Muscle of arm (tissue), 12 donors: ENCODE results near the gene OXLD1. TPM values are rescaled to one million over a fixed set of nuclear protein-coding genes. Genes with fewer than 3 reads are reported as not detected.
"Not testable (repeated sequence)": the region's sequence is repeated elsewhere in the genome, so short reads cannot be mapped to it uniquely, and the experiment has no call there.

Experiments
- DNase-seq: peaks from one replicate; pipeline ENCODE4 v3.0.0-alpha.2; 2013
- polyA plus RNA-seq, 12 donors: library from polyadenylated mRNA; unstranded; fragments of 120-200 nt; gene quantifications; one replicate each; pipeline ENCODE4 v1.2.1, GENCODE V29; 2013; ENCODE audit not compliant: insufficient read length in 12 of 12

The OXLD1 gene
- polyA plus RNA-seq, 12 donors, result 7.0 to 18.7 (median 8.1) TPM; not detected in 1

DNA sequence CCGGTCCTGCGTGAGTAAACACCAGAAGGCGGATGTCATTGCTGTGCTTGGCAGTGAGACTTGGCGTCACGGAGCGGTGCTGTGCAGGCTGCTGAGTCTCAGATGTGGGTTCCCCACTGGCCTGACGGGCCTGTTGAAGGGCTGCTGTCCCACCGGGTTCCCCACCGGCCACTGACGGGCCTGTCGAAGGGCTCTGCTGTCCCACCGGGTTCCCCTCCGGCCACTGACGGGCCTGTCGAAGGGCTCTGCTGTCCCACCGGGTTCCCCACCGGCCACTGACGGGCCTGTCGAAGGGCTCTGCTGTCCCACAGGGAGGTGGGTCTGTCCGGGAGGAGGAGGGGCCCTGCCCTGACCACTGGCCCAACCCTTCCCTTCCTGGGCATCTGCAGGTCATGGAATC, 20.2 kb upstream of the OXLD1 start:
- no peak for DNase-seq

DNA sequence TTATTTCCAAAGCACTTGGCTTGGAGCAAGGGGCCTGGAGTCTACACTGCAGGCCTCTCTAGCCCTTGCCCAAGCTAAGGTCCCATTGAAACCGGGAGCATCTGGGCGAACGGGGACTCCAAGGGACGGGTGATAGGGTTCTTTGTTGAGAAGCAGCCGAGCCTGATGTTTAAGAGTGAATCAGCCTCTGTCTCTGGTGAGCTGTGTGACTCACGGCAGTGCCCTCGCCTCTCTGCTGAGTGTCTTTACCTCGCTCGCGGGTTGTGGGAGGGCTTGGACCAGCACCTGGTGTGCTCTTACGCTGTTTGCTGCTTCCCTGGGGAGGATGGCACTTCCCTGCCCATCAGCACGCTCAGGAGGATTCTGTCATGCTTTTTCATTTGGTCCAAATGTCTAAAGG, 18.7 kb upstream of the OXLD1 start:
- DNase-seq, result no peak

DNA sequence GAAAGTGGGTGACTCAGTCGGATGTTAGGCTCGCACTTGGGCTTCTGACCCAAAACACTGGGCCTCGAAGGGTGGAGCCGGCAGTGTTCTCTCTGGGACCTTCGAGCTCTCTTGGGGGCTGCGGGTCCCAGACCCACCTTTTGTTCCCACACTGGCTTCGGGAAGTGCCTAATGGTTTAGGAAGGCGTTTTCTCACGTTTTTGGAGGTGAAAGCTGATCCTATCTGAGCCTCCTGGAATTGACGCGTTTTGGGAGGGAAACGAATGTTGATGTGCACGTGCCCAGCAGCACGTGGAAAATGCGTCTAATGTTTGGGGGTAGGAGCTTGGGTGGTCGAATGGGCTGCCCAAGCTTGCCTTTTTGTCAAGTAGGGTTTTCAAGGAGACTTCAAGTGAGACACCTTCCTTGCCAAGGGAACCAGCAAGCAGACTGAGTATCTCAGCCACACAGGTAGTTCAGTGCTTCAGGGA, 18.1 kb upstream of the OXLD1 start:
- no peak for DNase-seq

DNA sequence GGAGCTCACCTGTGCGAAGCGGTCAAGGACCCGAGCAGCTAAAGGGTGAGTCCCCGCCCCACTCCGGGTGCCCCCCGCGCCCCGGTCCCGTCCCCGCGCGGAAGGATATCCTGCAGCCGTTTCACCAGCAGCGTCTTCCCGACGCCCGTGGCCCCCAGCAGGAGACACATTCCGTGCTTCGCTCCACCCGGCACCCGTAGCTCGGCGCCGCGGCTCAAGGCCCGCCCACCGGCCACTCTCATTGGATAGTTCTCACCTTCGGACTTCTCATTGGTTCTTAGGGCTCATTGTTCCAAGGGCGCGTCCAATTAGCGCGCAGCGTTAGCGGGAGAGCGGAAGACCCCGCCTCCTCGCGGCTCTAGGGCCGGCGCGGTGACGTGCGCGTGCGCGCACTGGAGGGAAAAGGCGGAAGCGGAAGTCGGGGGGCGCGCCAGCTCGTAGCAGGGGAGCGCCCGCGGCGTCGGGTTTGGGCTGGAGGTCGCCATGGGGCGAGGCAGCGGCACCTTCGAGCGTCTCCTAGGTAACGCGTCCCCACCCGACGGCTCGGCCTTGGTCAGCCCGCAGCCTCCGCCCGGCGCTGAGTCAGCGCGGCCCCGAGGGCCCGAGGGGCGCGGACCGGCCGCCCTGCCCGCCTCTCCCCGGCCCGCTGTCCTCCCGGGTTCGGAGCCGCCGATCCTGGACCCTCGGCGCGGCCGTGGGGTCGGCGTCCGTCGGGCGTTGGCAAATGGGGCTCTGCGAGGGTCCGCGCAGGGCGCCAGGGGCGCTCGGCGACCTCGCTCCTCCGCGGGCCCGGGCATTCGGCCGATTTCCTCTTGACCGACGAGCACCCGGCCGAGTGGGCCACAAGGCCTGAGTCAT, 17.4 kb upstream of the OXLD1 start, which contains the start of the genes ARL16 and HGS:
Gene ARL16 (minus strand): TSS at position 214 of the 858 bp plus-strand sequence. CDS start 44 bp downstream, at position 170.
Gene HGS (plus strand): TSS at position 428 of the 858 bp plus-strand sequence. CDS start 56 bp downstream, at position 484.
- peak; percentile 99 for DNase-seq

DNA sequence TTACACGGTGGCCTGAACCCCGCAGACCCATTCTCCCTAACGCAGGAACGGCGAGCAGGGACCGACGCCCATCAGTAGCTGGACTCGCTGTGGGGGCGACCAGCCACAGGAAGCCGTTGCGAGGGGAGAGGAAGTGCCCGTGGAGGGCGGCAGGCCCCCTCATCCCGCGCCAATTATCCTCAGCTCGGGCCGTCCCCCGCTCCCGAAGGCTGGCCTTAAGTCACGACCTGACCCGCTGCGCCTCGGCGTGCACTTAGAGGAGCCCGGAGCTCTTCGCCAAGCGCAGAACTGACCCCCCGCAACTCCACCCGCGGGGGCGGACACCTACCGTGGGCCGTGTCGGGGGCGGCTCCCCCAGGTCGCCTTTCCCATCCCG, 16.8 kb upstream of the OXLD1 start:
- DNase-seq, result no peak

DNA sequence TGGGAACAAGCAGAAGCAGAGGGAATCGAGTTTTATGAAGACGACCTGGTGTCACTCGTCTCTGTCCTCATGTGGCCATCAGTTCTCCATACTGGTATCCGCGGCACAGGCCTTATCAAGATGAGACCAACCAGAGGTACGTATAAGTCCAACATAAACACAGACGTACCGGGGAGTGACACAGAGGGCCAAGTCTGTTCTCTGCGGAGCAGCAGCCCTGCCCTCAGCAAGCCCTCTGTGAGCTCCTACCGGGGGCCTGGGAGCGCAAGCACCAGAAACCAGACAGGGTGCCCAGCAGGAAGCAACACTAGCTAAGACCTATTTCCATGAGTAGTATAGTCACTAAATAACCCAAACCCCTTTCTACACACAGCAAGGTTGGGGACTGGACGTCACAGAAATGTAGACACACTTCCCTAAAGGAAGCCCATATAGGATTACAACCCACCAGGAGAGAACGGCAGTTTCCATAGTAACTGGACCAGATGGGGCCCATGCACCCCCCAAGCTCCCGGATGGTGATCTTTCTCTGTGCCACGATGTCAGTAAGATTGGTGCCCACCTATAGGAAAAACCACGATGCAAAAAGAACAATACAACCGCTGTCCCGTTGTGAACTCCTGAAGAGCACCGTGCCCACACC, 16.3 kb upstream of the OXLD1 start:
- no peak for DNase-seq

DNA sequence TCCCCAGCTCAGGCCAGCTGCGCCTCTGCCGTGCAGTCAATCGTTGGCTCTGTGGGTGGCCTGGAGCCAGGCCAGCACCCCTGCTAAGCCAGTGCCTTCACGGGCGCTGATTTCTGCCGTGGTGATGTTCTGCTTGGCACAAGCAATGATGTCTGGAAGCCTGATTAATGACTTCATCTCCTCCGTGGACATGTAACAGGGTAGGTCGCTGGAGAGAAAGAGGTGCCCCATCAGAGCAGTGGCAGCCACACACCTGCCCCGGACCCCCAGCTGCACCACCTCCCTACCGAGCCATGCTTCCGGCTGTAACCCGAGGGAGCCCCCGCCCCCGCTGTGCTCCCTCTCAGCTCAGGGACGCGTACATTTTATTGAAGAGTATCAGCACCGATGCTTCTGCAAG, 15.3 kb upstream of the OXLD1 start:
- DNase-seq, result no peak

DNA sequence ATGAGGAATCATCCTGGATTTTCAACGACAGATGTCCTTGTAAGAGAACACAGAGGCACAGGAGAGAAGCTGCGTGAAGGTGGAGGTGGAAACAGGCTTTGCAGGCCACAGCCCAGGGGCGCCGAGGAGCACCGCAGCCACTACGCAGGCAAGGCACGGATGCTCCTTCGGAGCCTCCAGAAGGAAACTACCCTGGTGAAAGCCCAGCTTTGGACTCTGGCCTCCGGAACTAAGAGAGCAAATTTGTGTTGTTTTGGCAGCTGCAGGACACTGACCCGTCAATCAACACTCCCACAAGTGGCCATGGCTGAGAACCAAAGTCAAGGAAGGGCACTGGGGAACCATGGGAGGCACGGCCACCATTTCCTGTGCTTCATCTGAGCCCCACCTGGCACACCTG, 13.7 kb upstream of the OXLD1 start:
- DNase-seq, result no peak

DNA sequence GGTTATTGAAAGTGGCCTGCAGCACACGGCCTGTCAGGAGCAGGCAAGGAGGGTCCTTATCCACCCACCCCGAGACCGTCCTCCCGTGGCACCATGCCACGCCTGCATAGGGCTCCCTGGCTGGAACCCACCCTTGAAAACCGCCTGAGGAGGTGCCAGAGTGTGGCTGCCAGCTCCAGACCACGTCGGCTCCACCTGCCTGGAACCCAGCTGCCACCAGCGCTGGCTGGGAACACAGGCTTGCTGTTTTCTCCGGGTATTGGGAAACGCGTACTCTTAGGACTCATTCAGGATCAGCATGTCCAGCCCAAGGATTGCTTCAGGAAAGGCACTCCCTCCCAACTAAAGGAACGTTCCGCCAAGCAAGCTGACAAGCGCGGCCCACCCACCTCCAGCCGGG, 10.5 kb upstream of the OXLD1 start:
- DNase-seq, result no peak

DNA sequence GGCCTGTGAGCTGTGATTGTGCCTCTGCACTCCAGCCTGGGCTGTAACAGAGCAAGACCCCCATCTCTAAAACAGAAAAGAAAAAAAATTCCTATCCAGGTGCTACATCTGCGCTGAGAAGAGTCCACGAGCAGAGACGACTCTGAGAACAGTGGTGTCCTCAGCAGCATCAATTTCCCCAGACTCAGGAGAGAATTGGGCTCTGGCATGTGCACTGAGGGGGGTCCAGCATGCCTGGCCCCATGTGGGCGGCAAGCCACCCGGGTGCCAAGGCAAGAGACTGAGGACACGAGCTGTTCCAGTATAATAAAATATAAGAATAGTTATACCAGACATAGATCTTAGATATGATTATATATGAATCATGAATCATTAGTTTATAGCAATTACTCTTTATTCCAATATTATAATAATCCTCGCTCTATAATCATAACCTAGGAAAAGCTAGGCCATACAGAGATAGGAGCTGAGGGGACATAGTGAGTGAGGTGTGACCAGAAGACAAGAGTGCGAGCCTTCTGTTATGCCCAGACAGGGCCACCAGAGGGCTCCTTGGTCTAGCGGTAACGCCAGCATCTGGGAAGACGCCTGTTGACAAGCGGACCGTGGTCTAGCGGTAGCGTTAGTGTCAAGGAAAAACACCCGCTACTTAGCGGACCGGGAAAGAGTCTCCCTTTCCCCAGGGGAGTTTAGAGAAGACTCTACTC, 9.3 kb upstream of the OXLD1 start:
- not testable (repeated sequence) for DNase-seq

DNA sequence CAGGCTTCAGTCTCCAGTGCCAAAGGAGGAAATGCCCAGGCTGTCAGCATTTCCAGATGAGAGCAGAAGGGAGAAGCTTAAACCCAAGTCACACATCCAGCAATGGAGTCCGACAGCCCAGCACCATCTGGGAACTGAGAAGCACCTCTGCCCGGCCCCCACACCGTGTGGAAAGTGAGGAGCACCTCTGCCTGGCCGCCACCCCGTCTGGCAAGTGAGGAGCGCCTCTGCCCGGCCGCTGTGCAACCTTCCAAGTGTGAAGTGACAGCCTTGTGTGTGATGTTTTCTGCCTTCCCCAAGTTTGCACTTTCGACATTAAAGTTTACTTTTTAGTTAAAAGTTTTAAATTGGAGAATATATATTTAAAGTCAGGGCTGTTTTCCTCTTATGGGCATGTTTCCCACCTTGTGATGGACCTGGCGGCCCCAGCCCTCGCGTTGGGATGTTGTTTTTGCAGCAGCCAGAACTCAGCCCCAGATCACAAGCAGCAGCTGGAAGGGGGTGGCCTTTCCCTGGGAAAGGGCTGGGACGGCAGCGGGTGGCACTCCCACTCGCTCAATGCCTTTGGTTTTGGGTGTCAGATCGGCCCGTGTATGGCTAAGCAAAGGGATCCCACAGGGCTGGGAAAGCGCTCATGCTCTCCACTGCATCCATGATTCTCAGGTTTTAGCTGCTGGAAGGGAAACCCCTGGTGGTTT, 7.3 kb upstream of the OXLD1 start:
- DNase-seq, result no peak

DNA sequence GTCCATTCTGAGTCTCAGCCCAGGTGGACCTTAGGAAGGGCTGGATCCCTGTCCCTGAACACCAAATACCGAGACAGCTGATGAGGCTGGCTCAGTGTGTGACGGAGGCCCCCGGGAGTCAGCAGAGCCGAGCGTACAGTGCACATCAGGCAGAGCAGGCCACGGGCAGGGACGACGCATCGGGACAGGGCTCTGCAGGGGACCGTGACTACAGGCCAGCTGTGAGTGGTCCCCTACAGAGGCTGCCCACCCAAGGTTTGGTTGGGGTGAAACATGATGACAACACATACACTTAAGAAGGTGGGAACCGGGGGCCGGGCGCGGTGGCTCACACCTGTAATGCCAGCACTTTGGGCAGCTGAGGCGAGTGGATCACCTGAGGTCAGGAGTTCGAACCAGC, 6.5 kb upstream of the OXLD1 start:
- no peak for DNase-seq

DNA sequence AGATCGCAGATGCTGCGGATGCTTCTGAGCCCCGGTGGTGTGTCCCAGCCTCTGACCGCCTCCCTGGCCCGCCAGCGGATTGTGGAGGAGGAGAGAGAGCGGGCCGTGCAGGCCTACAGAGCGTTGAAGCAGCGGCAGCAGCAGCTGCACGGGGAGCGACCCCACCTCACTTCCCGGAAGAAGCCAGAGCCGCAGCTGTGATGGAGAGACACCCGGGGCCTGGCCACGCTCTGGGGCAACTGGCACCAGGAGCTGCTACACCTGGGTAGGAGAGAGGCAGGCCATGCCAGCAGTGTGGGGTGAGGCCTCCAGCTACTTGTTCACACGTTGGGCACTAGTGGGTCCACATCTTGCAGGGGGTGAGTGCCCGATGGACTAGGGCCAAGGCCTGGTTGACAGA, 6.1 kb upstream of the OXLD1 start:
- DNase-seq, result no peak

DNA sequence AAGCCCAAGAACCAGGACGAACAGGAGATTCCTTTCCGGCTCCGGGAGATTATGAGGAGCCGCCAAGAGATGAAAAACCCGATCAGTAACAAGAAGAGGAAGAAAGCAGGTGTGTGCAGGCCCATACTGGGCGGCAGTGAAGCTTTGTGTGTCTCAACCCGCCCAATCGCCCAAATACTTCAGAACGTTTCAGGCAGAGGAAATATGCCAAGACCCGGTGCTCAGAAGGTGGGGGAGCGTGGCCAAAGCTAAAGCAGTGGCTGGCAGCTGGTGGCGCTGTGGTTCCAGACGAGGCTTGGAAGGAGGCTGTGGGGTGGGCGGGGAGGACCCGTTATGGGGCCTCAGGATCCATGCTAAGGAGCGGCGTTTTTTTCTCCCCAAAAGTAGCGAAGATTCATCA, 1.3 kb upstream of the OXLD1 start:
- no peak for DNase-seq

DNA sequence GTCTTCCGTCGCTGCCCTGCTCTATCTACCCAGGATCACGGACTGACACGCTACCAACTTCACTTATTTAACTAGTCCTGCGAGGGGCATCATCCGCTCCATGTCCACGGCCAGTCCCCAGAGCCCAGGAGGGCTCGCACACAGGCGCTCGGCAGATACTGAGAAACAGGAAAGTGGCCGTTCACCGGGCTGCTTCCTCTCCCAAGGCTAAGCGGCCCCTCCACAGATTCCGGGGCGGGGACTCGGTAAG, 388 bp downstream of the OXLD1 start:
- DNase-seq, result no peak

DNA sequence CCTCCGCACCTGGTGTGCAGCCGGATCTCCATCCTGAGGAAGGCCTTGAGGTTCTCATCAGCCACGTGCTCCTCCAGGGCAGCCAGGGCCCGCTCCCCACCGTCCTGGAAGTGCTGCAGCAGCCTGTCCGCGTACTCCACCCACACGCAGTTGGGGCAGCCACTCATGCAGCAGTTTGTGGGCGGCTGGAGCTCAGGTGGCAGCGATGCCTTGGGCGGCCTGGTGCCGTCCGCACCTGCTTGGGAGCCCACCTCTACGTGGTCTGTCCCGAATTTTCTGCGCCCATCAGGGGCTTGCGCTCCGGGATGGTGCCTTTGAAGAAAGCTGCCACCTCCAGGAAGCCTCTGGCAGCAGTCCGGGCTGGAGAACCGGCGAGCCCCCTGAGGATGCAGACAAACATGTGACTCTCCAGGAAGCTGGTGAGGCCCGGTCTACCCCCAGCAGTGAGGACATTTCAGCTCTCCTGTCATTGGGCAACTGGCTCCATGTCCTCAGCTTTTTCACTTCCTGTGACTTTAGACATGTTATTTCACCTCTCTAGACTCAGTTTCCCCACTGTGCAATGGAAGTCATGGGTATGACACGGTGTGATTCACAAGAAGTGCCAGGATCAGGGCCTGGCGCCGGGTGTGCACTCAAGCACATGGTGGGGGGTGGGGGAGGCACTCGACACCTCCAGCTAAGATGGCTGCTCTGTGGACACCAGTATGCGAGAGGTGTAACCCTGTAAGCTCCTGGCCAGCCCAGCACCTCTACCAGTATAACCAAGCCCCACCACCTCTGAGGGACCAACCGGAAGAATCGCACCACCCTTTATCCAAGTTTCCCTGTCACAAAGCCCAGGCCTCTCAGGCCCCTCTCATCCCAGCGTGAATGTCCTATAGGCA, 957 bp downstream of the OXLD1 start:
- DNase-seq, result no peak

DNA sequence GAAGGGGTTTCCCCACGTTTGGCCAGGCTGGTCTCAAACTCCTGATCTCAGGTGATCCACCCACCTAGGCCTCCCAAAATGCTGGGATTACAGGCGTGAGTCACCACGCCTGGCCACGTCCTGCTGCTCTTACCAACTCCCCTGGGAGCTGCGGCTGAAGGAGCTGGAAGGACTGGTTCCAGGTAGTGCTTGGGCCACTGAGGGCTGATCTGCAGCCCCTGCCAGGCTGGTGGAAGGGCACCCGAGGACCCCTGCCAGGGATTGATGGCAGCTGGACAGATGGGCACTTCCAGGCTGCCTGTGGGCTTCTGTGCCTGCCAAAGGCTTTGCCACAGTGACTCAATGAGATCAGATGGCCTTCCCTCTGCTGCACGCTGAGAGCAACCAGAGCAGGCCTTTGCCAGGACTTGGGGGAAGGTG, 2.3 kb downstream of the OXLD1 start:
- no peak for DNase-seq

DNA sequence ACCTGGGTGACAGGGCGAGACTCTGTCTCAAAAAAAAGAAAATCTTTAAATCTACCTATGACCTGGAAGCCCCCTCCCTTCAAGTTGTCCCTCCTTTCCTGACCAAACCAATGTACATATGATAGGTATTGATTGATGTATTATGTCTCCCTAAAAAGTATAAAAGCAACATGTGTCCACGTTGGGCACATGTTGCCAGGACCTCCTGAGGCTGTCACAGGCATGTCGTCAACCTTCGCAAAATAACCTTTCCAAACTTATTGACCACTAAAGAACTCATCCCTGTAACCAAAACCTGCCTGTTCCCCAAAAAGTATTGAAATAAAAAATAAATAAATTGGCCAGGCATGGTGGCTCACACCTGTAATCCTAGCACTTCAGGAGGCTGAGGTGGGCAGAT, 4.4 kb downstream of the OXLD1 start:
- no peak for DNase-seq

DNA sequence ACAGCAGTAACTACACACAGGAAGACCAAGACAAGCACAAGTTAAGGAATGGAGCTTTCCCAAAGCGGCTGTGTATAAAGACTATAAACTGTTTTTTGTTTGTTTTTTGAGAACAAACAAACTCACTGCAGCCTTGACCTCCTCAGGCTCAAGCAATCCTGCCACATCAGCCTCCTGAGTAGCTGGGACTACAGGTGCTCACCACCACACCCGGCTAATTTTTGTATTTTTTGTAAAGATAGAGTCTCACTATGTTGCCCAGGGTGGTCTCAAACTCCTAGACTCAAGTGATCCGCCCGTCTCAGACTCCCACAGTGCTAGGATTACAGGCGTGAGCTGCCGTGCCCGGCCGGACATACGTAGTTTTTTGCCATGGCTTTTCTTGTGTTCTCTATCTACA, 6.0 kb downstream of the OXLD1 start:
- DNase-seq, result no peak

DNA sequence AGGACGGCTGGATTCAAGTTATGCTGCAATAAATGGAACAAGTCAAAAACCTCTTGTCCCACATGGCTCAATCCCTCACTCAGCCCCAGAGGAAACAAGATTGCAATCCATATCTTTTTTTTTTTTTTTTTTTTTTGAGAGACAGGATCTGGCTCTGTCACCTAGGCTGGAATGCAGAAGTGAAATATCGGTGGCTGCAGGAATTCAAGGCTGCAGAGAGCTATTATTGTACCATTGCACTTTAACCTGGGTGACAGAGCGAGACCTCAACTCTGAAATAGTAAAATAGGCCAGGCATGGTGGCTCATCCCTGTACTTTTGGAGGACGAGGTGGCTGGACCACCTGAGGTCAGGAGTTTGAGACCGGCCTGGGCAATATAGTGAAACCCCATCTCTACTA, 7.4 kb downstream of the OXLD1 start:
- DNase-seq, result no peak

DNA sequence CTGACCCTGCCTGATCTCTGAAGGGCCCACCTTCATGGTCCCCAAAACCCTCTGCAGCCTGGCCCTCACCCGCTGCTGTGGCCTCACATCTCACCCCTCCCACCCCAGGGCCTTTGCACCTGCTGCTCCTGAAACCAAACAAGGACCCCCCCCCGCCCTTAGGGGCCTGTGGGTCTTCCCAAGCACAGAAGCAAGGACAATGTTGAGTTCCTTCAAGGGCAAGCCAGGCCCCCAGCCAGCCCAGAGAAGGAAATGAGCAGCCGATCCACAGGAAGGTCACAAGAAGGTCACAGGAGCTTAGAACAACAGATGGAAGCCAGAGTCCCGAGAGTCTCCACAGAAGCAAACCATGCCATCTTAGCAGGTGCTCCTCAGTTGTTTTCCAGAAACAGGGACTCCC, 9.6 kb downstream of the OXLD1 start:
- DNase-seq, result no peak
